Measurements from ENCODE around the gene UBE2L6.

DNA sequence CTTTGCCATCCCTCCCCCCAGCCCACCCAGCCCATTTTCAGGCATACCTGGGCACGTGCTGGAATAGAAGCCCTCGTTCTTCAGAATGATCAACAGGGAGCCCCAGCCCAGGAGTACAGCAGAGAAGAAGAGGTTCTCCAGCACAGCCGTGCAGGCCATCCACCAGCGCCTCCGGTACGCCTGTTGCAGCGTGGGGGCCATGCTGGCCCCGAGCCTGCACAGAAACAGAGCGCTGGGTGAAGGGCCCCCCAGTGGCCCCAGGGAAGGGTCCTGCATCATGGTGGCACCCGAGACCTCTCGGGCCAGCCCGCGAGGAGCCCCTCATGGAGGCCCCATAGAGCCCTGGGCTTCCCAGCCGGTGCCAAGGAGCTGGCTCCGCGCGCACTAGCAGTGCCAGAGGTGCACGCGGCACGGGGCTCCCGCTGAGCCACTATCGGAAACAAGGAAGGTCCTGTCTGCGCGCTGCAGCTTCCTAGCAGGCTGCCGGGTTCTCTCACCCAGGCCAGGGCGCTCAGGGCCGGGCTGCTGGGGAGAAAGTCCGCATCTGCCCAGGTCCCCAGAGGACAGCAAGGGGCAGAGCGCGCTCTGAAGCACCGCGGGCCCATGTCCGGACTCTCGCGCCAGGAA, 53.4 kb downstream of the UBE2L6 start:
- TF ChIP-seq POLR2AphosphoS5 (IDR thresholded peaks at IDR 0.05; ENCODE audit: insufficient read depth in 1 of 2, low read depth in 1 of 2) (no peak), POLR2A (IDR thresholded peaks at IDR 0.05) (no peak)

All from vagina (tissue), 2 donors.